ENCODE results near the gene TM4SF1.

Gene TM4SF1

GRCh38 chr3:149373235-149374125 lies 4.0 kb downstream of the TM4SF1 start:
- no peak for DNase-seq (ENCODE audit: extremely low spot score)
- ChIA-PET CTCF (interaction anchor here (1.2 to 2.6 kb wide), 7 partner anchors 9 to 49 kb away, joined by 3 to 8 read pairs (median 5); no protein-coding TSS in a partner anchor), POLR2A (no interaction called here)
- TF ChIP-seq, protein P1, sequence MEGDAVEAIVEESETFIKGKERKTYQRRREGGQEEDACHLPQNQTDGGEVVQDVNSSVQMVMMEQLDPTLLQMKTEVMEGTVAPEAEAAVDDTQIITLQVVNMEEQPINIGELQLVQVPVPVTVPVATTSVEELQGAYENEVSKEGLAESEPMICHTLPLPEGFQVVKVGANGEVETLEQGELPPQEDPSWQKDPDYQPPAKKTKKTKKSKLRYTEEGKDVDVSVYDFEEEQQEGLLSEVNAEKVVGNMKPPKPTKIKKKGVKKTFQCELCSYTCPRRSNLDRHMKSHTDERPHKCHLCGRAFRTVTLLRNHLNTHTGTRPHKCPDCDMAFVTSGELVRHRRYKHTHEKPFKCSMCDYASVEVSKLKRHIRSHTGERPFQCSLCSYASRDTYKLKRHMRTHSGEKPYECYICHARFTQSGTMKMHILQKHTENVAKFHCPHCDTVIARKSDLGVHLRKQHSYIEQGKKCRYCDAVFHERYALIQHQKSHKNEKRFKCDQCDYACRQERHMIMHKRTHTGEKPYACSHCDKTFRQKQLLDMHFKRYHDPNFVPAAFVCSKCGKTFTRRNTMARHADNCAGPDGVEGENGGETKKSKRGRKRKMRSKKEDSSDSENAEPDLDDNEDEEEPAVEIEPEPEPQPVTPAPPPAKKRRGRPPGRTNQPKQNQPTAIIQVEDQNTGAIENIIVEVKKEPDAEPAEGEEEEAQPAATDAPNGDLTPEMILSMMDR (IDR thresholded peaks at IDR 0.05; ENCODE audit: control extremely low read depth, extremely low read depth, low read depth, missing control alignments): no peak

GRCh38 chr3:149371723-149372114 lies 5.7 kb downstream of the TM4SF1 start:
- ChIA-PET CTCF (no interaction called here), POLR2A (no interaction called here)
- DNase-seq (ENCODE audit: extremely low spot score): no peak
- TF ChIP-seq, protein P1 (IDR thresholded peaks at IDR 0.05; ENCODE audit: control extremely low read depth, extremely low read depth, low read depth, missing control alignments): no peak

GRCh38 chr3:149371001-149371722 lies 6.3 kb downstream of the TM4SF1 start:
- ChIA-PET POLR2A (no interaction called here), CTCF (interaction anchor here (1.1 to 1.6 kb wide), 2 partner anchors 110 to 117 kb away, joined by 3 to 5 read pairs; no protein-coding TSS in a partner anchor)
- TF ChIP-seq, protein P1 (IDR thresholded peaks at IDR 0.05; ENCODE audit: control extremely low read depth, extremely low read depth, low read depth, missing control alignments): no peak
- DNase-seq (ENCODE audit: extremely low spot score): no peak

- CTCF ChIA-PET: interaction anchor here (0.6 to 1.6 kb wide), 3 partner anchors 43 to 118 kb away, joined by 3 to 5 read pairs (median 3); no protein-coding TSS in a partner anchor
- POLR2A ChIA-PET: no interaction called here
- TF ChIP-seq, protein P1 (IDR thresholded peaks at IDR 0.05; ENCODE audit: control extremely low read depth, extremely low read depth, low read depth, missing control alignments): no peak
- DNase-seq (ENCODE audit: extremely low spot score): no peak
Measured at GRCh38 chr3:149369991-149370866, 7.2 kb downstream of the TM4SF1 start.

DNA sequence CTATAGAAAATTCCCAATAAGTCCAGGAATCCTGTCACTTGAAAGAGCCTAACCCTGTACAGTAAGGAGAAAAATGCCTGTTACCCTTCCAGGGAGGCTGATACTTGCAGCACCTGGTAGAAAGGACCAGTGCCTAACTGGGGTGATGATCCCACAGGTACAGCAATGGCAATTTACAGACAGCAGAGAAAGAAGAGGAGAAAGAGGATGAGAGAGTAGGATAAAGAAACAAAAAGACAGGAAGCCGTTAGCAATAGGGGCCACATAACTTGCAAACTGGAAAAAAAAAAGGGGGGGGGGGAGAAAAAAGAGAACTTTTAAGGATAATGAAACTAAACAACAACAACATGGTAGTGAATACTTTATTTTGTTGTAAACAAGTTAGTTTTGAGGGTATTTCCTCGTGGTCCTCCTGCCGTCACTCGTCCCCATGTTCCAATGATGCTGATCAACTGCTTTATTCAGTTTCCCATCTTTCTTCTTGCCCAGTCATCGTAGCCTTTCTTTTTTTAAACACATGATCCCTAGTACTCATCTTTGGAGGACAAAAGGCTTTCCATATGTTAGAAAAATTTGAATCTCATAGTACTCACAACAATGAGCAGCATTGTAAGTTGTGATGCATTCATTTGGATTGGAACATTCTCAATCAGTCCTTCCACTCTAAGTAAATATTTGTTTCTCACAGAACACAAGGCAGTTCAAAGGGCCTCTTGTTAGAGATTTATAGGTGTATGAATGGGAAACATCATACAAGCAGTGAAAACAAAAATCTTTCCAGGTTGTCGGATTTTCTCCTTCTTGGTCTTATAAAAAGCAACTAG lies 8.6 kb downstream of the TM4SF1 start:
- TF ChIP-seq, protein P1 (IDR thresholded peaks at IDR 0.05; ENCODE audit: control extremely low read depth, extremely low read depth, low read depth, missing control alignments): no peak
- no peak for DNase-seq (ENCODE audit: extremely low spot score)
- CTCF ChIA-PET: no interaction called here
- POLR2A ChIA-PET: no interaction called here

Measured in GM10248 (cell line).